Head of caudate nucleus (tissue), 42 donors: ENCODE results near the gene CD44.

ENCODE experiments used
- DNase-seq, 42 donors: peaks; one replicate each; pipeline versions ENCODE4 v3.0.0 to v3.0.0-alpha.2; 2020 to 2021; ENCODE audit warnings: mixed read lengths in 7 of 42
- intact Hi-C: fragments of 100-400 bp; cut with DNase I; formaldehyde crosslinking; loops from one replicate; pipeline ENCODE4 v1.15.0; 2022

The CD44 gene

DNA sequence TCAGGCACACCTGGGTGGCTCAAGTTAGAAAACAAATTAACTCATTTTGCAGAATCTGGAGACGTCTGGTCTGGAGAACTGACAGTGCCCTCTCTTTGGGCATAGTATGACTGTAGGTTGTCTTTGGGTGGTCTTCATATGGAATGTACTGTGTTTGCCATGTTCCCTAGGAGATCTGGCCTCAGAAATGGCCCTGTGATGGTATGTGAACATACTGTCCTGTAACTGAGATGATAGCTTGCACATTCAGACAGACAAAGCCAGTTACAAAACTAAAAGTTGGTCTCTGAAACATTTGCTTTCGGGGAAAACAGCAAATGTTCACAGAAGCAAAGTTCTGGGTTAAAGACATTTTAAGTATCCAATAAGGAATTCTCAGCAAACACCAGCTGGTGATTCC is 29.7 kb downstream of the CD44 start:
- DNase-seq = no peak
- intact Hi-C loops = no loop called here

DNA sequence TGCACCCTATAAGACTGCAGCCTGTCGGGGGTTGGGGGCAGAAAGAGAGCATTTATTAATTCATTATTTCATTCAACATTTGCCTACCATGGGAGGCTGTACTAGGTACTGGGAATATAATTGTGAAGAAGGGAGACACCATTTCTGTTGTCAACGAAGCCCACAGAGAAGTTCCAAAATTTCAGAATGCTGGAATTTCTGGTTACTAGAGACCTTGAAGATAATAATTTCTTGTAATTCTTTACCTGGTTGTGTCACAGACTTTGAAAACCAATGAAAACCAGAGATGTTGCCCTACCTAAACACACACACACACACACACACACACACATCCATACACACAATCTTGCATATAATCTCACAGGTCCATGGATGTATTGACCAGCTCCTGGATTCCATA is 30.1 kb downstream of the CD44 start:
- intact Hi-C loops = no loop called here

DNA sequence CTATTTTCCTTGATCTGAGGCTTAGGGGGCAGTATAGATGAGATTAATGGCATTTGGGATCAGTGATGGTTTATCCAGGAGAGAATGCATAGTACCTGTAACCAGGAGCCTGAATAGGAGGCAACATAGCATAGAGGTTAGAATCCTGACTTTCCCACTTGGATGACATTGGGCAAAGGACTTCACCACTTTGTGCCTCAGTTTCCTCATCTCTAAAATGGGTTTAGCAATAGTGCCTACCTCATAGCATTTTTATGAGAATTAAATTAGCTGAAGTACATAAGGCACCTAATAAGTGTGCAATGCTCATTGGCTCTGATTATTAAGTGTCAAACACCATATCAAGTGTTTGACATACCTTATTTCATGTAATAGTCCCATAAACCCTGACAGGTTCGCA is 30.8 kb downstream of the CD44 start:
- no peak for DNase-seq
- intact Hi-C loops = no loop called here

More for the DNA sequence above, 30.1 kb downstream of the CD44 start:
- DNase-seq = no peak

DNA sequence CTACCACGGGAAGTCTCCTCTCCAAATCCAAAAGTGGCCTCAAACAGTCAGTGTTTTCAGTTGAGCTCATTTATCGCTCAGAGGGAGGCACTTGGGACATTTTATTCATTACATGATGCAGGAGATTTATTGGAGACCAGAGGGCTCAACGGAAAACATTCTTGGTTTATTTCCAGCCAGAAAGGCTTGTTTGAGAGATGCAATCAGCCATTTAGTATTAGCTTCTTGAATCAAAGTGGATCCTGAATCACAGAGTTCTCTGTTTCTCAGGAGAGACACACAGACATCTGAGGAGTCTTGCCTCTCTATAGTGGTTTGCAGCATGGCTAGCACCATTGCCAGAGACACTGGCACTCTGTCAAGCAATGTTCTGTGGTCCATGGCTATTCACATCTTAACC is 31.5 kb downstream of the CD44 start:
- intact Hi-C loops = no loop called here
- DNase-seq = no peak

DNA sequence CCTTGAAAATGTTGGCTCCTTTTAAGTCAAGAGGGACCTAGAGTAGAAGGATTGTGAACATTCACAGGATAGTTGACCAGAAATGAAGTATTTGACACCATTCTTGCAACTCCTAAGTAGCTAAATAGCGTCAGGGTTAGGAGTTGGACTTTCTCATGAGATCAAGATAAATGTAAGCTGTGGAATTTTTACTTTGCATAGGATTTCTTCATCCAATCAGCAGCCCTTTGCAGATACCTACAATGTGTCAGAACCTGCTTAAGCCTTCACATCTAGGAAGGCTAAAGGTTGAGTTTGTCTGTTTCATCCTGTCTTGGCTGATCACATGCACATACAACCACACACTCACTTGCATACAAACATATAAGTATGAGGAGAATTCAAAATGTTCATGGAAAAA is 32.3 kb downstream of the CD44 start:
- intact Hi-C loops = no loop called here
- DNase-seq = no peak

DNA sequence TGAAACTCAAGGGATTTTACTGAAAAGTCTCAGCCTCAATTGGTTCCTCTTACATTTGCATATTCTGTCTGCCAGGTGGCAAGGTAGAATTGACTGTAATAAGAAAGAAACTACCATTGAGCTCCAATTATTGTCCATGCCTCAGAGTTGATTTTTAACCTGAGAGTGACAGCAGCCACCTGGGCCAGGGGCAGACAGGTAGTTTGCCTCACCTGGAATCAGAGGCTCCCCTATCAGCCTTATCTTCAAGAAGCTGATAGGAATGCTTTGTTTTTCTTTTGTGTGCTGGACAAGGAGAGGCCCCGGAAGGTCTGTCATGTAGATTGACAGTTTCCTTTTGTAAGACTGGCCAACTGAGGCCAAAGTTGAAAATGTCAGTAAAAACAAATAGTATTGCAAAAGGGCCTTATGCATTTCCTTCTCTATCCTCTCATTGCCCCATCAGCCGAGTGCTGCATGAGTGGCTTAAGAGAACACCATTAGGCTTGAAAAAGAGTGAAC is 34.1 kb downstream of the CD44 start:
- DNase-seq = no peak
- intact Hi-C loops = no loop called here

DNA sequence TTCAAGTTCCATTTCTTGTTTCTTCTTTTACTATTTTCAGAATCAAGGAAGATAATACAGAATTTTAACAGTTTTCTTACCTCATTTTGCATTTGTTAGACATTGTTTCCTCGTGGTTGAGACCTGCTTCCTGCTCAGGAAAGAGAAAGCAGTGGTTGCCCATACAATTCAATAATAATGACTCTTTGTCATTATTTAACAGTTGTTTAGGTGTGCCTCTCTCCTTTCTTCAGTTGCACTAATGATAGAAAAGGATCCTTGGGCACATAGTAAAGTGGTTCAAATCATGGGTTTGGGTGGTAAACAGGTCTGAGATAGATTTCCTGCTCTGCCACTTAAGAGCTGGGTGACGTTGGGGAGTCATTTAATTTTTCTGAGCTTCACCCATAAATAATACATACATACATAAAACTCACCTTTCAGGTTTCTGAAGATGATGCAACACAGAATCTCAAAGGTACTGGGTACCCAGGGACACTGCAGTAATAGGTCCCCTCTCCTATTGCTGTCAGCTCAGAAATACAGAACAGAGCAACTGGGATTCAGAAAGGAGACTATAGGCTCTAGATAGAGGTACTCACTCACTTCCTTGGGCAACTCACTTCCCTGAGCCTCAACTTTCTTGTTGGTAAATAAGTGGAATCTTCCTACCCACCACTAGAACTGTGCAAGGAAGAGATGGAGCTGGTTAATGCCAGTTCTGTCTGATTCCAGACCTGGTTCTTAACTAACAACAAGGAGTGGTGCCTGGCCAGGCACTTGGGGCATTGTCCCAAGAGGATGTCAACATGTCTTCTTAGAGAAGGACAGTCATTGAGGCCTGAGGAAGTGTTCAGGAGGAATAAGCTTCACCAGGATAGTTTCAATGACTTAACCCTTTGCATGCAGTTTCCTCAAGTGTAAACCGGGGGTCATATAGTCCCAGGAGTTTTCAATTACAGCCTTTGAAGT is 34.9 kb downstream of the CD44 start:
- intact Hi-C loops = no loop called here
- DNase-seq = no peak

DNA sequence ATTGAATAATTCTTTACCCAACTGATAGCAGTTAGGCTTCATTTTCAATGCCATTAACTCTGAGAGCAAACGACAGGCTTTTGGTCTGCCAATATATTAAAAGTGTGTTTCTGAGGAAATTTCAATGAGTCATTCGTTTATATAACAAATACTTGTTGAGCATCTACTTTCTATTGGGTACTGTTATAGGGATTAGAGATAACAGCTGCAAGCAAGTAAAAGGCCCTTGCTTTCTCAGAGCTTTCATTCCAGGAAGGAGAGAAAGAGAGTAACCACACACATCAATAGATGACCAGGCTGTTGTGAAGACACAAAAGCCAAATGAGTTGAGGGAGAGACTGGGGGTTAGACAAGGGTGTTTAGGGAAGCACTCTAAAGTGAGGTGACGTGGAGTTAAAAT is 35.7 kb downstream of the CD44 start:
- DNase-seq = no peak
- intact Hi-C loops = no loop called here

DNA sequence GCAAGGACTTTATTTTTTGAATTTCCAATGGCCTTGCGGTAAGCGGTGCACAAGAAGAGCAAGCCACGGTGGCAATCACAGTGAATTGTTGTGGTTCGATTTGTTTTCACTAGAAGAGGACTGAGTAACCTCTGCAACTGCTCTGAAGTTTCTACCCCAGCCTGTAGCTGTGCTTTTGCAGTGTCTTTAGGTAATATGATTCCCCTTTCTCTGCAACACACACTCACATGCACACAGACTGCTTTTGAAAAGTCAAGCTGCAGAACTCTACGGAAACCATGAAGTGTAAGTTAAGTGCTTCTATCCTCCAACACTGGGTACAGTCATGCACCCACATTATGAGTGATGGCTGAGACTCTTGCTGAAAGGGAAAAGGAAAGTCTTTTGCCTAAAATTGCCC is 38.4 kb downstream of the CD44 start:
- DNase-seq = no peak
- intact Hi-C loops = no loop called here

DNA sequence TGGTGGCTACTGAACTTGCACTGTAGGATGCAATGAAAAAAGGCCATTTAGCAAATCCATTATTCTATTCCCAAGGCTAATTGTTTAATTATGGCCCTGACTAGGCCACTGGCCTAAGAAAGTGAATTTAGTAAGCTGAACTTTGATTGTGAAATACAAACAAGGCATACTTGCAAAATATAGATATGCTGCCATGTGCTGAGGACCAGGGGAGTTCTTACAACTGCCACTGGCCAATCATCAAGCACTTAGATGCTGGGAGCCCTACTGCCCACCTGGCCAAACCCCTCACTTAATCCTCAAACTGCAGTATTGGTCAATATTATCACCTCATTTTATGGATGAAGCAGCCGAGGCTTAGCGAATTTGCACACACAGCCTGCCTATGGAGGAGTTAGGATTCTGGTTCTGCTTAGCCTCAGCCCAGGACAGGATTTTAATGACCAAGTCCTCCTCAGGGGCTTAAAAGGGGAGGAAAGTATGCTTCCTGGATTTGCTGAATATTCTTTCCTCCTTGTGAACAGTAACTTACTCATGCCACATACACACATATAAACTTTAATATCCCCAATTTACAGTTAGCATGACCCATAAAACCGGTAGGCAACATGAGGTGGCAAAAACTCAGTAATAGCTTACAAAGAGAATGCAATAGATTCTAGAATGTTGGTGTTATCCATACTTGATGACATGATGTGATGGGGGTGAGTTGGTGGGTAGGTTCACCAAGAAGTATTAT is 39.3 kb downstream of the CD44 start:
- intact Hi-C loops = no loop called here

DNA sequence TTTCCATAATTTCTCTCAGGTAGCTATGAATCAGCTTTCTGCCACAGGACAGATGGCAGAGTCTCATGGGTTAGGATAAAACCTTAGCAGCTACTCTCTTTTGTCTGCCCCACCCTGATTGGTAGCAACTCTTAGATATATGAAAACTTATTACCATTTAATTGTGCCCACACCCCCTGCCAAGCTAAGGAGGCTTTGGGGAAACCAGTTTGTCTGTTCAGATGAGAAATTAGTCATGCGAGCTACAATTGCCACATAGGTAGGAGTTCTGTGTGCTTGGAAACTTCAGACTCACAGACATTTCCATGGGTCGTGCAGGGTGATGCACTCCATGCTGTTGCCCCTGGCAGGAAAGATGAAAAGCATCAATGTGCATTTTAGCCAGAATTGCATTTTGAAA is 39.9 kb downstream of the CD44 start:
- intact Hi-C loops = no loop called here
- peak in 35 of 42 donors; percentile 8 to 88 (median 49) for DNase-seq

More for the DNA sequence above, 39.3 kb downstream of the CD44 start:
- DNase-seq = no peak

DNA sequence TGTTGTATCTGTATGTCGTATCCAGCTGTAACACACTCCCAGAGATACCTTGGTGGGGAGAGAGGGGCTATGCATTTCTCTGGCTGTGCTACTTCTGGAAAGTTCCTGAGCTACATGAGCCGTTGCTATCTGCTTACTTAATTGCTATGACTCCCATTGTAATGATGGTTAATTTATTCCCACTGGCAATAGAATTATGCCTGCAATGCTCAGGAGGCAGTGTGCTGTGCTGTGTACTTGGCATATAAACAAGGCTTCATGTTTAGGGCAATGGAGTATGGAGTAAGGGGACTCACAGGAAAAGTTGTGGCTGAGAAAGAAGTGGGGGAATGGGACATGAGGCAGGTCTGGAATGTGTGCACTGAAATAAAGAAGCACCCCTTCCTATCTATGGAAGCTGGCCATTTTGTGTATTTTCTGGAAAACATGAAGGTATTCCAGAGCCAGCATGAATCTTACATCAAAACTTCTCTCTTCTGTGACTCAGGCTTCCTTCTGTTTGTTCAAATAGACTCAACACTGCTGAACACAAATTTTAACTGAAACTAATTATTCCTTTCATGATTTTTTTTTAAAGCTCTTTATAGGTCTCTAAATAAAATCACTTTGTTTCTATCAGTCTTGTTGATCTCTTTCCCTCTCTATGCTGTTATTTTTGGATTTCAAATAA is 40.6 kb downstream of the CD44 start:
- intact Hi-C loops = no loop called here
- DNase-seq = no peak

DNA sequence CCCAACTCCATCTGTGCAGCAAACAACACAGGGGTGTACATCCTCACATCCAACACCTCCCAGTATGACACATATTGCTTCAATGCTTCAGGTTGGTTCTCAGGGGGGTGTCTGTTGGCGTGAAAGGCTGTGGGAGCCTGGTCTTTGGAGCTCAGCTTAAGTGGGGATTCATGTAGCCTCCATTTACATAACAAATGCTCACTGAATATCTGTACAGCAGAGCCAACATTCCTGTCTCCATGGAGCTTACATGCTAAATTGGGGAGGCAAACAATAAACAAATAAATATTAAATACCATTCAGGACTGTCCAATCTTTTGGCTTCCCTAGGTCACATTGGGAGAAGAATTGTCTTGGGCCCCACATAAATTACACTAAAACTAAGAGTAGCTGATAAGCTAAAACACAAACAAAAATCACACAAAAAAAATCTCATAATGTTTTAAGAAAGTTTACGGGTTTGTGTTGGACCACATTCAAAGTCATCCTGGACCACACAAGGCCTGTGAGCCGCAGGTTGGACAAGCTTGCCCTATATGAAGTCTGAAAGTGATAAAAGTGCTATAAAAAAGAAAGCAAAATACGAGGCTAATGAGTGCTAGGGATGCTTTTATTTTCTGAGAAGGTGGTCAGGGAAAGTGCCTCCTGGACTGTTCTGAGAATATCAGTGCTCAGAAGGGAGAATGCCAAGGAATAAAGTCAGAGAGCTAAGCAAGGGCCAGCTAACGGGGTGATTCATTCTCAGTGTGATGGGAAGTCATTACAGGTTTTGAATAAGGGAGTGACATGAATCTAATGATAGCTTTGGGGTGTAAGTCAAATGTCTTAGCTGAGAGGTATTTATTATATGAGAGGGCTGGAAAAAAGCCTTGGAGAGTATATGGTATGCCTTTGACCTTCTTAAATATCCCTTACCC is 41.6 kb downstream of the CD44 start:
- DNase-seq = peak in 1 of 42 donors; percentile 43
- intact Hi-C loops = no loop called here

DNA sequence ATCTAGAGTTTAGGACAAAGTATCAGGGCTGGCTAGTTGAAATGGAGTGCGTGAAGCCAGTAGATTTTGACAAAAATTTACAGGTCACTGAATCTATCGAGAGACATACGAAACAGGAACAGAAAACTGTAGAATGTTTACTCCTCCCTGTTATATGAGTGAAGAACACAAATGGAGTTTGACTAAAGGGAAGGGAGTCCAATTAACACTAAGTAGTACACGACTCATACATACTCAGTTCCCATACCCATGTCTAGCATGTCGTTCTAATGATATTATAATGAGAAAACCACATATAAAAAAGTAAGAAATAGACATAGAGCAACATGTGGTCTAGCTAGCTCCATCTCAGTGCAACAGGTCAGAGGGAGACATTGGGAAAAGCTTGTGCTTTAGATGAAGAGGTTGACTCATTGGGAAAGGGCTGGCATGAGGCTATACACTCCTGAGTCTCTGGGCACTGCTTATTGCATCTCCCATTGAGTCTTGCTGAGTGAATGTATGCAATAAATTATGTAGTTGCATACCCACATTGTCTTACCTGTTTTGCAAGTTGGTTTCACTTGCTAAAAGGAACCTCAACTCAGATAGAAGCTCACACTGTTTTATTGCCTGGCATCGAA is 43.5 kb downstream of the CD44 start:
- DNase-seq = no peak
- intact Hi-C loops = no loop called here

DNA sequence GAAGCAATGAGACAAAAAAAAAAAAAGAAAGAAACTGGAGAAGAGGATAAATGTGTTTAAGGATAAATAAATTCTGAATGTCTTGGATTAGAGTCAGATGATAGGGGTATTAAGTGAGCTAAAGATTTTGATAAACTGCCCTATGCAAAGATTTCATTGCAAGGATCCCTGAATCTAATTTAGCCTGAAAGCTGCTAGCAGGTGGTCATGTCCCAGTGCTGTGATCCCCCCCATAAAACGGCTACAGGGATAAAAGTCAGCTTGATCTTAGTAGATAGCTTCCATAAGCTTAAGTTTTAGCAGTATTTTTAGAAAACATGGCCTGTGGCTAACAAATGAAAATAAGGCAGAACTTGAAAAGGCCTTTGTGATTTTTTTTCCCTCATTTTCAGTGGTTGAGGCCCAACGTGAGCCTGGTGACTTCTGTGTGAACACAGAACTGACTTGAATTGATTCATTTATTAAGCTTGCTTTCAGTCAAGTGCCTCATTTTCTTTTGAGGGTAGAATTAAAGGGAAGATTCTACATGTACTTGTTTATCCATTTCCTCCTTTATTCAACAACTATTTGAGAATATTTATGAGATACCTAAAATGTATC is 44.5 kb downstream of the CD44 start:
- no peak for DNase-seq
- intact Hi-C loops = no loop called here

DNA sequence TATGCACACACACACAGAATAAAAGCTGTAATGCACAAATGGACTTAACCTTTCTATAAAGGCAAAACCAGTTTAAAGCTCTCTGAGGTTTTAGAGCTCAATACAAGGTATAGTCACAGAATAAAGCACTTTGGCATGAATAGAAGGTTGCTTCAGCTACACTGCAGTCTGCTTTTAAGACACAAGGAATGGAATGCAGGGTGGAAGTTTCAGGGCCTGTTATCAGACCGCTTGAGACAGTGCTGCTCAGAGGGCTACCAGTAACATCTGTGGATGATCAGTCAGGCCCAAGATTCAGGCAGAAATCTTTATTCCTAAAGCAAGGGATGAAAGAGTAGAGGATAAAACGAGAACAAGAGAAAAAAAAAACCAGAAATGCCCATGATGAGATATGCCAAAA is 46.7 kb downstream of the CD44 start:
- DNase-seq = no peak
- intact Hi-C loops = no loop called here

DNA sequence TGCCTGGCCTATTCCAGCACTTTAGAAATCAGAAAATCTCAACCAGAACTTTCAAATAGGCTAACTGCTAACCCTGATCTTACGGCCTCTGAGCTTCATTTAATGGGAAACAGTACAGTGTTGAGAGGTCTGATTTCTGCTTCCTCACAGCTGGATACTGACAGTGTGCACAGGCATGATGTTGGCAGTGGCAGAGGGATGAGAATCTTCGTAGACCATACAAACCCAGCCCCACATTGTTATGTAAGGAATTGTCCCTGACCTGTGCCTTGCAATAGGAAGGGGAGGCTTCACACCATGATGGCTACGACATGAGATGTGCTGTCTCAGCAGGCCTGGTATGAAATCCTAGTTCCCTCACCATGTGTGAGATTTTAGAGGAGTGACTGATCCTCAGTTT is 49.0 kb downstream of the CD44 start:
- no peak for DNase-seq
- intact Hi-C loops = no loop called here

DNA sequence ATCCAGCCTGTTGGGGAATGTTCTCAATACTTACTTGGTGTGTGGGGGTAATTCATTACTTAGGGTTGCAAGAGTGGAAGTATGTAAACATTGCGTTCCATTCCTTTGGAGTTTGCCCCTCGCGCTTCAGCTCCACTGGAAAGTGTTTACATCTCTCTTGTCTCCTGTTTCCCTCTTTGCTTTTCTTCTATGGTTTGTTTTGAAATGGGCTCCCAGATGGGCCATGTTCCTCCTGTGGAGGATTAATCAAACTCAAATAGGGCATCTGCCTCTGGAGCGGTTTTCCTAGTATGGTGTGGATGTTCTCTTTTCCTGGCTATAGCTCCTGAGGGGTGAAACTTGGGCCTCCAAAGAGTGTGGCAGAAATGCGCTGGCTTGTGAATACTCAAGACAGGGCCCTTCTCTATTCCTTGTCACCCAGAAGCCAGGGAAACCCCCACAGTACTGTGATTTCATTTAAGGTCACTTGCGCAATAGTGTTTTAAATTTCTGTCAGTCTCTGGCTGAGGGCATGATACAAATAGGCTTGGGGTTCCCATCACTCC is 51.9 kb downstream of the CD44 start:
- intact Hi-C loops = no loop called here
- no peak for DNase-seq
